ENCODE measurements around the gene CCDC117.
A peak's percentile ranks its signal among the peaks of the same experiment; 100 is the strongest.

DNA sequence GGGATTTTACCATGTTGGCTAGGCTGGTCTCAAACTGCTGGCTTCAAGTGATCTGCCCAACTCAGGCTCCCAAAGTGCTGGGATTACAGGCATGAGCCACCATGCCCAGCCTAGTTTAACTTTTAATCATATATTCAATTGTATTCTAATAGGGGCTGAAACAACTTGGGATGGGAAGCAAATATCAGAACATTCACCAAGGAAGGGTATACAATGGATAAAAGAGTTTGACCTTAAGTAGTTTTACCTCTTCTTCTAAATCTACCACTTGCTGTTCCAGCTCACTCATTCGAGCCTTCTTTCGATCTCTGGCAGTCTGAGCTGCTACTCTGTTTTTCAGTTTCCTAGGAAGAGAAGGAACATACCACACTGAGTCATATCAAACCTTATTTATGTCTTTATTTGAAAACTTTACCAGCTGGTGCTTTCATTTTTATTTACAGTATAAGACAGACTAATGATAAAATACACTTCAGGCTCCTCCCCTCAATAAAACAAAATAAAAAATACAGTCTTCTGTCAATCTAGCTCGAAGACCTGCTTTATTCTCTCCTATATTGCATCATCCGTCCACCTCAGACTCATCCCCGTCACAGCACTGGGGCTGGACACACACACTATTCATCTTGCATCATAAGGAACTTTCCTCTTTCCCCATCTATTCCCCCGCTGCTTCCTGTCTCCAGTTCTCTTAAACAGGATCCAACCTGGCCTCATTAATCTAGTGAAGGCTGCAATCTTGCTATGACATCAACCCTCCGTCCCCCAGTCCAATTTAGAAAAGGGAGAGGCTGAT is 26.5 kb downstream of the CCDC117 start:
- TF ChIP-seq CREB1 (IDR thresholded peaks at IDR 0.05; ENCODE audit: low read depth): no peak
- TF ChIP-seq CEBPB (IDR thresholded peaks at IDR 0.05): peak; percentile 65; the same call in 1 of the 2 replicates
- no peak for TF ChIP-seq RAD21 (IDR thresholded peaks at IDR 0.05; ENCODE audit: low read depth)
- no peak for TF ChIP-seq TEAD4 (IDR thresholded peaks at IDR 0.05)
- no peak for TF ChIP-seq NFIC (IDR thresholded peaks at IDR 0.05)
- no peak for TF ChIP-seq EGR1 (IDR thresholded peaks at IDR 0.05)
- TF ChIP-seq FOXM1 (IDR thresholded peaks at IDR 0.05; ENCODE audit: borderline replicate concordance, low read depth): no peak
- no peak for TF ChIP-seq USF1 (IDR thresholded peaks at IDR 0.05)
